HepG2 (cell line): ENCODE results near the gene SERINC4. TPM values are rescaled to one million over a fixed set of nuclear protein-coding genes. Genes with fewer than 3 reads are reported as not detected.

Experiments
- ASH2L ChIP-seq: fragments of 300-600, 200-600 bp; sonication (generic); IDR thresholded peaks from 2 replicates; pipeline ENCODE4 v1.7.0; 2017; ENCODE audit warnings: low read depth, mild to moderate bottlenecking, moderate library complexity, mixed read lengths, low read length; ENCODE audit not compliant: insufficient read length
- DZIP1 ChIP-seq: sonication (generic); formaldehyde crosslinking; IDR thresholded peaks from 2 replicates; pipeline ENCODE4 v1.5.0; 2020; ENCODE audit warnings: mild to moderate bottlenecking, missing genetic modification reagents
- HOXA7 ChIP-seq: sonication (generic); formaldehyde crosslinking; IDR thresholded peaks from 2 replicates; pipeline ENCODE4 v1.8.1; 2022; ENCODE audit warnings: mild to moderate bottlenecking, missing genetic modification reagents, moderate library complexity
- IKZF5 ChIP-seq: IDR thresholded peaks from 2 replicates; pipeline ENCODE4 v1.6.1; 2018; ENCODE audit warnings: missing genetic modification reagents, mild to moderate bottlenecking, missing compliant biosample characterization
- SATB2 ChIP-seq: sonication (generic); formaldehyde crosslinking; IDR thresholded peaks from 2 replicates; pipeline ENCODE4 v1.5.0; 2020; ENCODE audit warnings: missing genetic modification reagents
- ZBTB40 ChIP-seq, 2 experiments: fragments of 450-650 bp in 1 of 2; sonication (generic) in 1 of 2; formaldehyde crosslinking in 1 of 2; IDR thresholded peaks; 2 replicates each; pipeline versions ENCODE4 v1.6.1 to v1.8.0; 2016 to 2022; ENCODE audit warnings: antibody characterized with exemption in 1 of 2, mild to moderate bottlenecking in 1 of 2, missing genetic modification reagents in 1 of 2
- ZC3H4 ChIP-seq: sonication (generic); formaldehyde crosslinking; IDR thresholded peaks from 2 replicates; pipeline ENCODE4 v1.4.0; 2020; ENCODE audit warnings: missing genetic modification reagents, borderline replicate concordance
- ZFP91 ChIP-seq: sonication (generic); formaldehyde crosslinking; IDR thresholded peaks from 2 replicates; pipeline ENCODE4 v1.9.0; 2022; ENCODE audit warnings: missing genetic modification reagents, mild to moderate bottlenecking, borderline replicate concordance
- polyA plus RNA-seq, 8 experiments: library from polyadenylated mRNA; depleted of rRNA in 3 of 8; stranded (reverse) in 7 of 8; unstranded in 1 of 8; fragments of >200 nt; fragmentation: Illumina TruSeq in 4 of 8; extraction: Trizol in 4 of 8; gene quantifications; 2 replicates each; pipeline versions ENCODE4 v1.2.1 to v1.2.3, GENCODE V29; 2011 to 2016; ENCODE audit warnings: low read depth in 4 of 8, missing spikeins in 1 of 8, mixed read lengths in 1 of 8; ENCODE audit not compliant: insufficient read depth in 1 of 8
- total RNA-seq, 5 experiments: library from RNA; depleted of rRNA; stranded (reverse); fragments of >200 nt; fragmentation: Illumina TruSeq; extraction: Trizol; gene quantifications; 2 replicates each; pipeline ENCODE4 v1.2.3, GENCODE V29; 2016; ENCODE audit warnings: low read depth in 1 of 5
- TF ChIP-seq, protein P1 (sequence below): sonication (generic); formaldehyde crosslinking; IDR thresholded peaks from 2 replicates; pipeline ENCODE4 v1.8.1; 2022; ENCODE audit warnings: mild to moderate bottlenecking, missing genetic modification reagents

The SERINC4 gene
- total and polyA plus RNA-seq, 2 of the 13 experiments (the other 11 are each of a cell fraction or from before 2014, with no cell fraction given) = not detected

DNA sequence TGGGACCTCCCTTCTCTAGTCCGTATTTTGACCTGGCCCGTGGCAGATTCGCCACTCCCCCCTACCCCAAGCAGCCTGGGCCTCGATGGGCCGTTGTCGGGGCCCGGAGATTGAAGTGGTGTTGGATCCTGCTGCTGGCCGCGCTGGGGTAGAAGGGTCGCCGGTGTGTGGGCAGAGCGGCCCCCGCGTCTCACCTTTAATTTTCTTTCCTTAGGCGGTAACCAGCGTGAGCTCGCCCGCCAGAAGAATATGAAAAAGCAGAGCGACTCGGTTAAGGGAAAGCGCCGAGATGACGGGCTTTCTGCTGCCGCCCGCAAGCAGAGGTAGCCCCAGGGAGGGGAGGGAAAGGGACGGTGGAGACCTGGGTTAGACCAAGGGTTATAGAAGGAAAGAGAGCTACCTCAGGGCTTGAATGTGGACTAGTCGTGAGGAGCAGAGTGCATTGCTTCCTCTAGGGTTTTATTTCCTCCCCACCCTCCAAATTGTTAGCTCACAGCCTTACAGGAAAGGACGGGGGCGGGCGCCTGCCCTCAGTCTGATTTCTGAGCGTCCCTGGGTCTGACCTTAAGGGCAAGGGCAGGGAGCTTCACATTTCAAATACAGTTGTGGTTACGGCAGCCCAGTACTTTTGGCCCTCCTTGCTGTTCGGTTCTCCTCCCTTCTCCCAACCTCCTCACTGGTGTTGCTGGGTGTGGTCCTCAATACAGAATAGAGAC lies 7.1 kb downstream of the SERINC4 start (continued):
- TF ChIP-seq ZBTB40 (IDR thresholded peaks at IDR 0.05) (no peak), ZBTB40 (CRISPR knock-in tag; IDR thresholded peaks at IDR 0.05) (no peak), ZC3H4 (CRISPR knock-in tag) (peak; percentile 78; the same call in 1 of the 2 replicates), DZIP1 (CRISPR knock-in tag) (no peak), ZFP91 (CRISPR knock-in tag) (no peak; the same call in 1 of the 2 replicates), ASH2L (peak; percentile 25), SATB2 (CRISPR knock-in tag) (no peak), HOXA7 (CRISPR knock-in tag) (no peak), IKZF5 (CRISPR knock-in tag) (no peak)
- TF ChIP-seq, protein P1, sequence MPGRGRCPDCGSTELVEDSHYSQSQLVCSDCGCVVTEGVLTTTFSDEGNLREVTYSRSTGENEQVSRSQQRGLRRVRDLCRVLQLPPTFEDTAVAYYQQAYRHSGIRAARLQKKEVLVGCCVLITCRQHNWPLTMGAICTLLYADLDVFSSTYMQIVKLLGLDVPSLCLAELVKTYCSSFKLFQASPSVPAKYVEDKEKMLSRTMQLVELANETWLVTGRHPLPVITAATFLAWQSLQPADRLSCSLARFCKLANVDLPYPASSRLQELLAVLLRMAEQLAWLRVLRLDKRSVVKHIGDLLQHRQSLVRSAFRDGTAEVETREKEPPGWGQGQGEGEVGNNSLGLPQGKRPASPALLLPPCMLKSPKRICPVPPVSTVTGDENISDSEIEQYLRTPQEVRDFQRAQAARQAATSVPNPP (CRISPR knock-in tag) = no peak
